Type B pancreatic cell (in vitro differentiated cells): Measurements from ENCODE around the gene HIGD2B. TPM values are rescaled to one million over a fixed set of nuclear protein-coding genes. Genes with fewer than 3 reads are reported as not detected.

Source experiments
- DNase-seq: peaks from one replicate; pipeline ENCODE4 v3.0.0; 2021; ENCODE audit warnings: mixed read lengths; ENCODE audit not compliant: unreplicated experiment; ENCODE audit errors: extremely low spot score
- H3K27ac Mint-ChIP-seq: 2 replicates; pipeline ENCODE4 v1.8.0; 2021; ENCODE audit warnings: mild to moderate bottlenecking, mixed read lengths
- H3K27me3 Mint-ChIP-seq: 2 replicates; pipeline ENCODE4 v1.8.0; 2021; ENCODE audit warnings: mixed read lengths
- H3K36me3 Mint-ChIP-seq: 2 replicates; pipeline ENCODE4 v1.8.0; 2021; ENCODE audit warnings: mixed read lengths
- H3K4me1 Mint-ChIP-seq: one replicate; pipeline ENCODE4 v1.8.0; 2021; ENCODE audit warnings: mixed read lengths; ENCODE audit not compliant: unreplicated experiment
- H3K4me3 Mint-ChIP-seq: 2 replicates; pipeline ENCODE4 v1.8.0; 2021; ENCODE audit warnings: mild to moderate bottlenecking, mixed read lengths
- H3K9me3 Mint-ChIP-seq: 2 replicates; pipeline ENCODE4 v1.8.0; 2021; ENCODE audit warnings: mixed read lengths
- CTCF ChIP-seq: fragments of 200-600 bp; sonication (generic); conservative IDR thresholded peaks from 2 replicates; pipeline ENCODE4 v1.5.0; 2021; ENCODE audit warnings: antibody characterized with exemption, mild to moderate bottlenecking
- total RNA-seq: library from RNA; stranded (reverse); gene quantifications from 2 replicates; pipeline ENCODE4 v1.2.1, GENCODE V29; 2021; ENCODE audit warnings: low replicate concordance

The HIGD2B gene
- total RNA-seq, 1 donor from 2014 or later, result not detected

GRCh38 chr15:72690938-72691337 lies 5.0 kb upstream of the HIGD2B start:
- Mint-ChIP-seq H3K27me3 (no peaks in the 10 kb centered on the region), H3K27ac (no peak overlapping the region), H3K4me1 (peaks cover 7% of the 10 kb centered on the region), H3K4me3 (no peak overlapping the region), H3K9me3 (no peaks in the 10 kb centered on the region), H3K36me3 (peaks cover 4% of the 10 kb centered on the region)
- TF ChIP-seq CTCF, result no peak
- DNase-seq, result no peak

- H3K9me3 Mint-ChIP-seq, result no peaks in the 10 kb centered on the region
- no peak overlapping the region for H3K4me3 Mint-ChIP-seq
- peaks cover 7% of the 10 kb centered on the region for H3K4me1 Mint-ChIP-seq
- DNase-seq, result no peak
- no peaks in the 10 kb centered on the region for H3K36me3 Mint-ChIP-seq
- no peaks in the 10 kb centered on the region for H3K27me3 Mint-ChIP-seq
- H3K27ac Mint-ChIP-seq, result no peak overlapping the region
- no peak for TF ChIP-seq CTCF
These were observed 2.7 kb upstream of the HIGD2B start for GRCh38 chr15:72688697-72689096.

- Mint-ChIP-seq H3K9me3 (no peaks in the 10 kb centered on the region), H3K27ac (peak overlapping the region; percentile 96), H3K36me3 (no peaks in the 10 kb centered on the region), H3K4me1 (peaks cover 7% of the 10 kb centered on the region), H3K4me3 (peak overlapping the region; percentile 99), H3K27me3 (peaks cover 9% of the 10 kb centered on the region)
- DNase-seq, result no peak
- TF ChIP-seq CTCF, result peak; percentile 57
These were observed 569 bp downstream of the HIGD2B start for GRCh38 chr15:72685301-72685924.

GRCh38 chr15:72682772-72683171 lies 3.2 kb downstream of the HIGD2B start:
- no peak for DNase-seq
- no peaks in the 10 kb centered on the region for H3K9me3 Mint-ChIP-seq
- no peaks in the 10 kb centered on the region for H3K36me3 Mint-ChIP-seq
- no peak for TF ChIP-seq CTCF
- no peak overlapping the region for H3K4me3 Mint-ChIP-seq
- peaks cover 7% of the 10 kb centered on the region for H3K4me1 Mint-ChIP-seq
- H3K27me3 Mint-ChIP-seq, result peaks cover 36% of the 10 kb centered on the region
- no peak overlapping the region for H3K27ac Mint-ChIP-seq

- DNase-seq, result no peak
- no peak for TF ChIP-seq CTCF
- peaks cover 50% of the 10 kb centered on the region for H3K27me3 Mint-ChIP-seq
These were observed 5.1 kb downstream of the HIGD2B start for GRCh38 chr15:72680931-72681330.

GRCh38 chr15:72676838-72677237 lies 9.1 kb downstream of the HIGD2B start:
- no peak overlapping the region for H3K27ac Mint-ChIP-seq
- H3K4me3 Mint-ChIP-seq, result no peak overlapping the region
- H3K9me3 Mint-ChIP-seq, result no peaks in the 10 kb centered on the region
- no peaks in the 10 kb centered on the region for H3K36me3 Mint-ChIP-seq
- TF ChIP-seq CTCF, result no peak
- H3K4me1 Mint-ChIP-seq, result no peaks in the 10 kb centered on the region
- H3K27me3 Mint-ChIP-seq, result peaks cover 60% of the 10 kb centered on the region
- DNase-seq, result no peak

More at GRCh38 chr15:72680931-72681330, 5.1 kb downstream of the HIGD2B start:
- H3K4me1 Mint-ChIP-seq, result no peaks in the 10 kb centered on the region
- no peak overlapping the region for H3K27ac Mint-ChIP-seq
- H3K36me3 Mint-ChIP-seq, result no peaks in the 10 kb centered on the region
- H3K4me3 Mint-ChIP-seq, result no peak overlapping the region
- no peaks in the 10 kb centered on the region for H3K9me3 Mint-ChIP-seq
